GM18873 (cell line): Measurements from ENCODE around the gene DISP3.

Experiments
- ATAC-seq: cut with Tn5 transposase; IDR thresholded peaks from one replicate; pipeline ENCODE4 v1.9.1; 2021; ENCODE audit warnings: mild to moderate bottlenecking, moderate library complexity, moderate number of reproducible peaks; ENCODE audit not compliant: unreplicated experiment, low FRiP score

Gene DISP3

DNA sequence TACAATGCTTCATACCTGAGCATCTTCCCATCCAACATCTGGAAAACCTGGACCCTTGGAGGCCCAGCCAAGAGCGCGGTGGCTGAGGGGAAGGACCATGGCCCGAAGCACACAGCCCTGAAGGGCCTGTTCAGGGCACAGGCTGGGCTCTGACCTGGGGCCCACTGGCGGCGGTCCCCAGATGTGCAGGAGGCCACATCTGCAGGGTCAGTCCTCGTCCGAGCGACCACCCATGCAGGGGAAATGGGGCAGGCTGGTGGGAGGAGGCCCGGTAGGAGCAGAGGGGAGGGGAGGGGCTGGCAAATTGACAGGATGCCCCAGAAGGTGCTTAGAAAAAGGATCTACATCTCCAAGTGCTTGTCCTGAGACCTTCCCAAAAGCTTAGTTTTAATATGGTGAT is 59.9 kb downstream of the DISP3 start:
- ATAC-seq, result no peak

DNA sequence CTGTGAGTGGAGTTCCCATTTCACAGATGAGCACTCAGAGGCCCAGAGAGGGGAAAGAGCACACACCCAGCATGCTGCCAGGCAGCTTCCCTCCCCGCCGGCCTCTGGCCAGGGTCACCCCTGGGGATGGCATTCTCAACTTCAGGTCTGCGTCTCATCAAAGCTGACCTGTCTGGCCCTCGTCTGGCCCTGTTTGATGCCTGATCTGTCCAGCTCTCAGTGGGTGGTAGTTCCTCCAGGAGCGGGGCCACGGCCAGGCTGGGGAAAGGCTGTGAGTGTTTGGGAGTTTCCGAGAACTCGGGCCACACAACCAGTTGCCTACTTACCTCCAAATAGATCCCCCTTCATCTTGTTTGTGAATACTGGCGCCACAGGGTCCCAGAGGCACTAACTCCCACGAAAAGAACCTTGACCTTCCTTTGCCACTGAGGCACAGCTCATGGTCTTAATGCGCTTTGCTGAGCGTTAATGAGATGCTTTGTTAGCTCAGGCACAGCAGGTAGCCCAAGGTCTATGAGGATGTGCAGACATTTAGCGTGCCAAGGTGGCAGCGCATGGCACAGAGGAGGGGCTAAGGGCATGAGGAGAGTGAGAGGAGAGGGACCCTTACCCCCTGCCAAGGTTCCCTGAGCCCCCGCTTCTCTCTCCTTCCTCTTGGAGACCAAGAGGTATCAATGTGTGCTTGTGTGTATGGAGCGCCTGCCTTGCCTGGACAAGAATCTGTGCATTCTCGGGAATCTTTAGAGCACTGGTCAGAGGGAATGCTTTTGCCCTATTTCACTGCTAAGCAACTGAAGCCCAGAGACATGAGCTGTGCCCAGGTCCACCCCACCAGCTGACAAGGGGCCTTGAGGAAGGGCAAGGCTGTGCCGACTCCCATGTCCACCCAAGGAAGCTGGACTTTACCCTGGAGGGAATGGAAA is 61.2 kb downstream of the DISP3 start:
- ATAC-seq, result no peak

DNA sequence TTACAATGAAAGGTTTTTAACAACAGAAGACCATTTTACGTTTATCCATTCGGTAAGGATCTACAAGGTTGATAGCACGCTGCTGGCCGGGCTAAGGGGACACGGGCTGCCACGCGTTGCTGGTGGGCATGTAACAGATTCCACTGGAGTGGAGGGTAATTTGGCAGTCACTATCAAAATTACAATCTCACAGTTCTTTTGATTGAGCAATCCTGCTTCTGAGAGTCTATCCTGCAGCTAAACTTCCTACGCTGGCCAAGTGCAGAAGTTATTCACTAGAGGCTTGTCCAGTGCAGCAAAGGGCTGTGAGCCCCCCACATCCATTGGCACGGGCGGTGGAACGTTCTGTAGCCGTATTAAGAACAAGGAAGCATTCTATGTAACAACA is 61.8 kb downstream of the DISP3 start:
- no peak for ATAC-seq

DNA sequence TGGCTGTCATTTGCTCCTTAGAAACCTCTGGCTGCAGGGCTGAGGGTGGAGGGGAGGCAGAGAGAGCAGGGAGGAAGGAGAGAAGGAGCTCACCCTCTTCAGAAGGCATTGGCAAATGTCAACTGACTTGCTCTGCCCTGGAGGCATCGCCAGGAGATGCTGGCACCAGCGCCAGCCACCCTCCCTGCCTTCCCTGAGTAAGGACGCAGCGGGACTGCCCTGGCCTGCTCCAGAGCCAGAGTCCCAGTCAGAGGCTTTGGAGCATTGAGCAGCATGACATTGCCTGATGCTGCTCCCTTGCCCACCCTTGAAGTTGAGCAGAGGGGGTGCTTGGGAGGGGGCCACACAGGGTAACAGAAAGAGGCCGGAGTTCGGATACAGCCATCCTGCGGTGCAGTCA is 62.3 kb downstream of the DISP3 start:
- ATAC-seq, result no peak

DNA sequence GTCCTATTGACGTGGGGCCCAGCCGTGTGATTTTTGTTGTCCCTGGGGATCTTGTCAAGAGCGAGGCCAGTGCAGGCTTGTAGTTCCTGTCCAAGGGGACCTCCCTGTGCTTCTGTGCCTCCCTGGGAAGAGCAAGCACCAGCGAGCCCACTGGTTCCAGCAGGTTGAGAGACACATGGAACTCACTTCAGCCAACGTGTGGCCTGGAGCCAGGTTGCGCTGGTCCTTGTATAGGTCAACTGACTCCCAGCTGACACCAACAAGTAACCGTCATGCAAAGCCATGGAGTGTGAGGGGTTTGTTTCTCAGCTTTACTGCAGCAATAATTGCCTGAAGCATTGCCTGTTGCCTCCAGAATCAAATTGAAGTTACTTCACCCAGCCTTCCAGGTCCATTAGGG is 63.0 kb downstream of the DISP3 start:
- ATAC-seq, result no peak

- ATAC-seq, result no peak
Measured at GRCh38 chr1:11543392-11543791, 64.4 kb downstream of the DISP3 start.

DNA sequence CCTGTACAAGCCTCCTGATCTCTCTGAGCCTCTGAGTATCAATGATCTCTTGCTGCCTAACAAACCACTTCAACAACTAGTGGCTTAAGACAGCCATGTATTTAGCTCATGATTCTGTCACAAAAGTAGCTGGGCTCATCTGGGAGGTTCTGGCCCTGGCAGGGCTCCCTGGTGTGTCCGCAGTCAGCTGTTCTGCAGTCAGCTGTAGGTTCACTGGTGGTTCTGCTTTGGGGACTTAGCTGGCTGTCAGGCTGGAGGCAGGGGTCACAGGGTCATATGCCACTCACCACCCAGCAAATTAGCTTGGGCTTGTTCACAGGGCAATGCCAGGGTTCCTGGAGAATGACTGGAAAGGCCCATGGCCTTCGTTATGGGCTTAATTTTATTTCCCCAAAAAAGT is 64.8 kb downstream of the DISP3 start:
- ATAC-seq, result no peak

DNA sequence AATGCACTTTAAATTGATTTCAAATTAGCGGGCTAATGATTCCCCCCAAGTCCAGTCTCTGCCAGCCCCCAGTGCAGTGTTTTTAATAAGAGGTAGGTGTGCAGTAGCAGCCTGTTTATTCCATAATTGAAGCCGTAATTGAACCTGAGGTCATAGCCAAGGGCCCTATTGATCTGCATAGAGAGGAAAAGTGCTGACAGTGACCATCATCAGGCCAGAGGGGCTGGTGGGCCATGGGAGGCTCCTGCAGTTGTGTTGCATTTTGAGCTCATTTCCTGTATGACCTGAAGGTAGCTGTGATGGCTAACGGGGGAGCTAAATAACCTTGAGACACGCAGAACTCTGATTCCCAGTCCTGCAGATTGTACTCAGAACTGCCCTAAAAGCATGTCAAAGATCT is 67.5 kb downstream of the DISP3 start:
- ATAC-seq, result no peak

DNA sequence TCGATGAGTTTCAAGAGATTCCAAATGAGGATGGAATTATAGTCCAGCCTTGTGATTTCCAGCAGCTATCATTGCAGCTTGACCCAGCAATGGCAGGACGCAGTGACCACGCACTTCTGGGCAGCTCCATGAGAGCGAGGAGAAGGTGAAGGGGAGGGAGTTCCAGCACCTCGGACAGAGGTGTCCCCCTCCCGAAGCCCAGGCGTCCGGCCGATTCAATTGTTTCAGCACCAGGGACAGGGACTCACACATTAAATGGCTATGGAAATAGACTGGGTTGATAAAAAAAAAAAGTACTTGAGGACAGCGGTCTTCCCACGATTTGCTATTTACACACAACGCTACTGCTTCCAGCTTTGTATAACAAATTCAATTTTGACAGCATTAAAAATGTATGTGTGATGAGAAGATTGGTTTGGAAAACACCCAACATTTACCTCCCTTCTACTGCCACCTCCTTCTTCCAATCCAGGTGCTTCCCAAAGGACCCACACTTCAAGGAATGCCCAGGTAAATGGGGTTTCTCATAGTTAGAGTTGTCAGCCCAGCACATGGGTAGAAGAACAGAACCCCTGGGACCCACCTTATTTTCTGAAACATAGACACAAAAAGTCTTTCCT is 71.8 kb downstream of the DISP3 start:
- no peak for ATAC-seq

- ATAC-seq, result no peak
Measured at GRCh38 chr1:11558276-11558675, 79.3 kb downstream of the DISP3 start.

GRCh38 chr1:11558871-11559590 is 80.1 kb downstream of the DISP3 start:
- no peak for ATAC-seq

DNA sequence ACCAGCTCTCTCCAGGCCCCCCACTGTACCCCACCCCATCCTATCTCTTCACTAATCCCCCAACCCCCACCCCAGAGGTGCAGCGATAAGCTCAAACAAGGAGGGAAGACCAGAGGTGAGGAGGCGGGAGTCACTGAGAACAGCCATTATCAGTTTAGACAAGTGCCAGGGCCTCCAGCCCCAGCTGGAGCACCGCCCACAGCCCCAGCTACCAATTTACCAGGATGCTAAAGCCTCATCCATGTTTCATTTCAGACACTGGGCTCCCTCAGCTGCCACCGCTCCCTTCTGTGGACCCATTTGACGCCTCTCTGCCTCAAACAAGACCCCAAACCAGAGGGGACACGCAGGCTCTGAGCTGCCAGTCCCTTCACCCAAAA is 80.6 kb downstream of the DISP3 start:
- no peak for ATAC-seq

DNA sequence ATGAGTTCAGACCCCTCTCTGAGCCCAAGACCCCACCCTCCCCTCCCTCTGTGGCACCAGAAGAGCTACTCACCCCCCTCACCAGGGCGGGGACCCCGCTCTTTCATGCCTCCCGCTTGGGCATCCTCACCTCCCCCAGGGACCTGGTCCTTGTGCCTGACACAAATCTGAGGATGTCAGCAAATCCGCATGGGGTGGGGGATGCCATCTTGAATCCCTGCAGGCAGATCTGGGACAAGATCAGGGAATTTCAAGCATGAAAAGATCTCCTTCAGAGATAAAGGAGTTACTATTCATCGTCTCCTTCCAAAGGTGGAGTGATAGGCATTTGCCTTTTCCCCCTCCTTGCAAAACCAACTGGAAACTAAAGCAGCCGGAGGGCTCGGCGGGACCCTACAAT is 81.1 kb downstream of the DISP3 start:
- no peak for ATAC-seq

GRCh38 chr1:11561740-11562139 is 82.8 kb downstream of the DISP3 start:
- ATAC-seq, result no peak

GRCh38 chr1:11562664-11563063 is 83.7 kb downstream of the DISP3 start:
- ATAC-seq, result no peak

GRCh38 chr1:11563560-11564069 is 84.7 kb downstream of the DISP3 start:
- ATAC-seq, result no peak

DNA sequence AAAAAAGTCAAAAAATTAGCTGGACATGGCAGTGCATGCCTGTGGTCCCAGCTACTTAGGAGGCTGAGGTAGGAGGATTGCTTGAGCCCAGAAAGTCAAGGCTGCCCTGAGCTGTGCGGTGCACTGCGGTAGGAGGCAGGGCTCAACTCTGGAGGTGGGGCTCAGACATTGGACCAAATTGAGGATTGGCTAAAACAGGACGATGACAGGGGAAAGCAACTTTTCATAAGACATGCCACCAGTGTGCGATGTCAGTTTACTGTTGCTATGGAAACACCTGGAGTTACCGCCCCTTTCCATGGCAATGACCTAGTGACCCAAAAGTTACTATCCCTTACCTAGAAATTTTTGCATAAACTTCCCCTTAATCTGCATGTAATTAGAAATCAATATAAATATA is 85.3 kb downstream of the DISP3 start:
- ATAC-seq, result no peak

GRCh38 chr1:11566042-11566850 is 87.3 kb downstream of the DISP3 start:
- no peak for ATAC-seq

DNA sequence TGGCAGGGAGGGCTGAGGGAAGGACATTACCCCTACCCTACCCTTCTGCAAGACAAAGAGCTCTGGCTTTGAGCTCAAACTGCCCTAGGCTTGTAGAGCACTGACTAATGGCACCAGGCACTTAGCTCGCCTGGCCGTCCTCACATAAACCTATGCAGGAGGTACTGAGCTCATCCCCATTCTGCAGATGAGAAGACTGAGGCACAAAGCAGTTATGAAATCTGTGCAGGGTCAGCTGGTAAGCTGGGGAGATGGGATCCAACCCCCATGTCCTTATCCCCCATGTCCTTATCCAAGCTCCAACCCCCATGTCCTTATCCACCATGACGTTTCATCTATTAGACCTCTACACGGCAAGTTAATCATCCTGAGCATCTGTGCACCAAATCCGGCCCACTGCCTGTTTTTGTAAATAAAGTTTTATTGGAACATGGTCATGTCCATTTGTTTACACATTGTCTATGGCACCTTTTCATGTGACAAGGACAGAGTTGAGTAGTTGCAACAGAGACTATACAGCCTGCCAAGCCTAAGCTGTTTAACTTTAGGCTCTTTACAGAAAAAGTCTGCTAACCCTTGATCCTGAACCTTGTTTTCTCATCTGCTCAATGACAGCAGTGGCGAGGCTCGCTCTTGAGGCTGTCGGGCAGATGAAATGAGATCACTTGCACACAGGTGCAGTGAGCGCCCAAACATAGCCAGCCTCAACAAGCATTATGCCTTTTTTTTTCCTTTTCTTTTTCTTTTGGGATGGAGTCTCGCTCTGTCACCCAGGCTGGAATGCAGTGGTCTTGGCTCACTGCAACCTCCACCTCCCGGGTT is 88.5 kb downstream of the DISP3 start:
- ATAC-seq, result no peak

DNA sequence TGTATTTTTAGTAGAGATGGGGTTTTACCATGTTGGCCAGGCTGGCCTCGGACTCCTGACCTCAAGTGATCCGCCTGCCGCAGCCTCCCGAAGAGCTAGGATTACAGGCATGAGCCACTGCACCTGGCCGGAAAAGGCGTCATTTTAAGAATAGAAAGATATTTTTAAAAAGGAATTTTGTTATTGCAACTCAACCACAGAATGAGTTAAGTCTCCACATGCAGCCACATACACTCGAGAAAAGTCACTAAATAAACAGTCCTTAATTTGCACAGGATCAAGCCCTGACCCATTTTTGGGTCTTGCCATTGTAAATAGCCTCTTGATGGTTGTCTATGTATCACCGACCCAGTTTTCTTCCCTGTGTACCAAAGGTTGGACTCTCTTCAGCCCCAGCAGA is 89.7 kb downstream of the DISP3 start:
- ATAC-seq, result no peak
